GM12801 (cell line): Measurements from ENCODE around the gene EPHB3.

Experiments used
- TF ChIP-seq, protein P1 (sequence below): IDR thresholded peaks from one replicate; pipeline ENCODE4 v1.5.1; 2011; ENCODE audit warnings: control low read depth; ENCODE audit not compliant: insufficient read length; ENCODE audit errors: extremely low read depth

EPHB3 gene

DNA sequence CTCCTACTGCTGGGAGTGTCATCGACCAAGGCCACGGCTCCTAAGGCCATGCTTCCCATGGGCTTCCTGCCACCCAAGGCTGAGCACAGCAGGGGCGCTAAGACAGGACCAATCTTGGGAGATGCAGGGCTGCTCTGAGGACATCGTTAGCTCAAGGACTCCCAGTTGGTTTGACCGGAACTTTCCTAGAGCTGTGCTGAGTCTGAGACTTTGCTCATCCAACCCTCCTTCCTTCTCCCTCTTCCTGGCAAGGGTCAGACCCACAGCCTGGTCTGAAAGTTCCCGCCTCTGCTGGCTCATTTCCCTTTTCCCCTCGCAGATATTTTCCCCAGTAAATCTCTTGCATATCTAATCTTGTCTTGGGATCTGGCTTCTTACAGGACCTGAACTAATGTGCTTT is 57.2 kb downstream of the EPHB3 start:
- TF ChIP-seq, protein P1, sequence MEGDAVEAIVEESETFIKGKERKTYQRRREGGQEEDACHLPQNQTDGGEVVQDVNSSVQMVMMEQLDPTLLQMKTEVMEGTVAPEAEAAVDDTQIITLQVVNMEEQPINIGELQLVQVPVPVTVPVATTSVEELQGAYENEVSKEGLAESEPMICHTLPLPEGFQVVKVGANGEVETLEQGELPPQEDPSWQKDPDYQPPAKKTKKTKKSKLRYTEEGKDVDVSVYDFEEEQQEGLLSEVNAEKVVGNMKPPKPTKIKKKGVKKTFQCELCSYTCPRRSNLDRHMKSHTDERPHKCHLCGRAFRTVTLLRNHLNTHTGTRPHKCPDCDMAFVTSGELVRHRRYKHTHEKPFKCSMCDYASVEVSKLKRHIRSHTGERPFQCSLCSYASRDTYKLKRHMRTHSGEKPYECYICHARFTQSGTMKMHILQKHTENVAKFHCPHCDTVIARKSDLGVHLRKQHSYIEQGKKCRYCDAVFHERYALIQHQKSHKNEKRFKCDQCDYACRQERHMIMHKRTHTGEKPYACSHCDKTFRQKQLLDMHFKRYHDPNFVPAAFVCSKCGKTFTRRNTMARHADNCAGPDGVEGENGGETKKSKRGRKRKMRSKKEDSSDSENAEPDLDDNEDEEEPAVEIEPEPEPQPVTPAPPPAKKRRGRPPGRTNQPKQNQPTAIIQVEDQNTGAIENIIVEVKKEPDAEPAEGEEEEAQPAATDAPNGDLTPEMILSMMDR, result no peak

DNA sequence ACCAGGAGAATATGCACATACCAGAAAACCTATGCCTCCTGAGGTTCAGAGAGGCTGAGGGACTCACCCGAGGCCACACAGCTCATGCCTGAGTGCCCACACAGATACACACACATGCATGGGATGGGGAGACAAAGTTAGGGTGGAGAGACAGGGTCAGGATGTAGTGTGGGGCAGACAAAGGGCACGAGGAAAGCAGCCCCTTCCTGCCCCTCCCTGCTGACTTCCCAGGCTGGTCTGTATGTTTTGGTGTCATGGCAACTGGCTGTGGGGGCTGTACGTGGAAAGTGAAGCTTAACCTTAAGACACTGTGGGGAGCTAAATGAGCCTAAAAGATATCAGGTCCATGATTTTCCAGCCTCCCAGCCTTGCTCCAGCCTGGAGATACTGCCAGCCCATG is 57.8 kb downstream of the EPHB3 start:
- TF ChIP-seq, protein P1, result no peak

DNA sequence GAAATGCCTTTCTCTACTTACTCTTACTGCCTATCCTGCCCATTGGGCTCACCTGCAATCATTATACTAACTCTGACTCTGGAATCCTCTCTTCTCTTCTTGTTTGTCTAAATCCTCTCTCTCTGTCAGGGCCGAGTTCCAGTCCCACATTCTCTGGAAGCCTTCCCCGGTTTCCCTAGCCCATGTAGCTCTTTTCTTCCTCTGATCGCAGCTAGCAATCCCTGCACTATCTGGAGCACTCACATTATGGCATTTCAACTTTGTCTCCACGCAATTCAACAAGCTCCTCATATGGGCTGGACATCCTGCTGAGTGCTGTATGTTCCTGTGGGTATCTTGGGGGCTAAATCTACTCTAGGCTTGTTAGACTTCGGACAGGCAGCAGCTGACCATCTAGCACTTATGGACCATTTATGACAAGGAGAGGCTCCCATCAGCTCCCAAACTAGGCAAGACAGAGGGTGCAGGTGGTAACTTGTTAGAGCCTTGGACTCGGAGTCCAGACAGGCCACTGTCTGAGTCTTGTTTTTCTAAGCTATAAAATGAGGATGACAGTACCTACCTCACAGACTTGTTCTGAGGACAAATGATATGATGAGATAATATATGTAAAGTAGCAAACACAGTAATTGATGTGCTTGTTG is 58.3 kb downstream of the EPHB3 start:
- TF ChIP-seq, protein P1, result no peak

DNA sequence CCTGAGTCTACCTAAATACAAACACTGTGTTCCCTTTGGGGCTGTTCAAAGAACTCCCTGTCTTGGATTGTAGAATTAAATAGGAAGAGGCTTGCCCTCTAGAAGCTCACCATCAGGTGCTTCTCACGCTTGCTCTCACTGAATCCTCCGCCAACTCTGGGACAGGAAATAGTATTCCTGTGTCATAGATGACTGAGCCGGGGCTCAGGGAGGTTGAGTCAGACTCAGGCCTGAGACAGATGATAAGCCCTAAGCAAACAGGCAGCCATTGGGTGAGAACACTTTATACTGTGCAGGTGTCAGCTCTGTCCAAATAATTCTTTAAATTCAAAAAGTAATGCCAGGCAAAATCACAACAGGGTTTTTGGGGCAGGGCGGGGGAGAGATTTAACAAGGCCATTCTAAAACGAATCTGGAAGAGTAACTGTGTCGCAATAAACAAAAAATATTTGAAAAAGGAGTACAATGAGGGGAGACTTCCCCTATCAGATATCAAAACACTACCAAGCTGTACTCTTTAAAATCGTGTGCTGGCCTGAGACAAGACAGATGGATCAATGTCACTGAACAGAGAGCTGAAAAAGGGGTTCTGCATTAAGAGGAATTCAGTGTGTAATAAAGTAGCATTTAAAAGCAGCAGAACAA is 59.0 kb downstream of the EPHB3 start:
- TF ChIP-seq, protein P1, result no peak

DNA sequence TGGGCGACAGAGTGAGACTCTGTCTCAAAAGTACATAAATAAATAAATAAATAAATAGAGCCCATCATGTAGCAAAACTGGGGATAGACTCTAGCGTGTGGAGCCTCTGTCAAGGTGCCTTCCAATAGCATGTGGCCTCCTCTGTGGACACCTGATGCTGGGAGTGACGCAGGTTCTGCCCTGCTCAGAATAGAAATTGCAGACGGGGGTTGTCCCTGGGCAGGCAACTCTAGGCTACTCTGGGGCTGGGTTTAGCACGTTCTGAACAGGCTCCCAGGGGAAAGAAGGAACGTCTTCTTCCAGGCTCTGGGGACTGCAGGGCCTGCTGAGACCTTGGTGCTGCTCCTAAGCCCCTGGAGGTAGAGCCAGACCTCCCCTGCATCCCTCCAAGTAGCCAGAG is 65.3 kb downstream of the EPHB3 start:
- TF ChIP-seq, protein P1, result no peak

DNA sequence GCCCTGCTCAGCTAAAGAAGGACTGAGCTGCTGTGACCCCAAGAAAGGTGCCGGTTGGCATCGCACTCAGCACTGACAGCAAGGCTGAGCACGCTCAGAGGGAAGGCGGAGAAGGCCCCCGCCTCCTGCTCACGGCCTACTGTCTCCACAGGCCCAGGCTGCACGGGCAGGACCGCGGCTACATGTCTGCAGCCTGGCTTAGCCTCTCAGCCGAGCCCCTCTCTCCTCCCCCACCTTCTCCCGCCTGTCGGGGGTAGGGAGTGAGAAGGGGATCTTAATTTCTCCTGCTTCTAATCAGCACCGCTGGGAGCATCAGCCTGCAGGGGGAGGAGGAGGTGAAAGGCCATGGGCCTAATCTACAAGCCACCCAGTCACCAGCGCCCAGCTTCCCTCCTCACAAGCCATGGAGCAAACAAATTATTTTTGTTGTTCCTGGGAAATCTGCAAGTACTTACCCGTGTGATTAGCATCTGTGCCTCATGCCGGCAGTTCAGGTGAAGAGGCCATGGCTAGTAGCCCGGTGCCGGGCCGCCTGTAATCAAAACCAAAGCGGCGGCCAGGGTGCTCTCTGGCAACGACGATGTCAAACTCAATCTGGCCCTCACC is 68.1 kb downstream of the EPHB3 start:
- TF ChIP-seq, protein P1, result no peak

DNA sequence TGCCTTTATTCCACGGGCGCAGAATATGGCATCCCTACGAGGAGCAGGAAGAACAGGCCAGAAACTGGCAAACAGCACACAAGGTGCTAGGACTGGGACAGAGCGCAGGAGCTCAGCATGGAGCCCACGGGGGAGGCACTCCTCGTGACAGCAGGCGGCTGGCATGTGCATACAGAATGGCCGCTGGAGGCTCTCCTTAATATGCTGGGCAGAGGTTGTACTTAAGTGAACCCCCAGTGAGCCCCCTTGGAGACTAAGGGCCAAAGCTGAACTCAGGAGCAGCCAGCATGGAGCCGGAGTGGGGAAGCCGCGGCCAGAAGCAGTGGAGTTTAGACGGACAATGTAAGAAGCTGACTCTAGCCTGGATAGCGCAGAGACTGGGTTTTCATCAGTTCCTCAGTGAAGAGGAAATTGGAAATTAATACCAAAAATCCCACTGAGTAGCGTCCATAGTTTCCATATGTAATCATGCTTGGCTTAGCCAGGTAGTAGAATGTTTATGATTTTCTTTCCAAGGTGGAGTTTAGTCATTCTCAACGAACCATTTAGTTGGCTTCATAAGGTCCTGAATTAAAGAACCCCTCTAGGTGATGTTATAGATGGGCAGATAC is 69.4 kb downstream of the EPHB3 start:
- TF ChIP-seq, protein P1, result no peak
